ENCODE results near the gene GNA15.
A peak's percentile ranks its signal among the peaks of the same experiment; 100 is the strongest.
"Not testable (repeated sequence)": the region's sequence is repeated elsewhere in the genome, so short reads cannot be mapped to it uniquely, and the experiment has no call there.

GNA15 gene

GRCh38 chr19:3193256-3194105, 57.6 kb downstream of the GNA15 start:
- DNase-seq: no peak

- DNase-seq: no peak
Measured at GRCh38 chr19:3194106-3195087, 58.6 kb downstream of the GNA15 start.

- DNase-seq: no peak
Measured at GRCh38 chr19:3196064-3196932, 60.5 kb downstream of the GNA15 start.

- DNase-seq: no peak
Measured at GRCh38 chr19:3196933-3197205, 61.0 kb downstream of the GNA15 start.

- no peak for DNase-seq
Measured at GRCh38 chr19:3198901-3199700, 63.3 kb downstream of the GNA15 start.

- DNase-seq: no peak
Measured at GRCh38 chr19:3201072-3201700, 65.4 kb downstream of the GNA15 start.

- DNase-seq: no peak
Measured at GRCh38 chr19:3201911-3202310, 66.1 kb downstream of the GNA15 start.

- no peak for DNase-seq
Measured at GRCh38 chr19:3202346-3202745, 66.5 kb downstream of the GNA15 start.

GRCh38 chr19:3202895-3203294, 67.1 kb downstream of the GNA15 start:
- DNase-seq: not testable (repeated sequence)

- no peak for DNase-seq
Measured at GRCh38 chr19:3203805-3204645, 68.2 kb downstream of the GNA15 start.

- DNase-seq: no peak
Measured at GRCh38 chr19:3204646-3205275, 68.9 kb downstream of the GNA15 start.

- no peak for DNase-seq
Measured at GRCh38 chr19:3206216-3206953, 70.6 kb downstream of the GNA15 start.

- DNase-seq: no peak
Measured at GRCh38 chr19:3207461-3208242, 71.8 kb downstream of the GNA15 start.

- DNase-seq: no peak
Measured at GRCh38 chr19:3208317-3209207, 72.7 kb downstream of the GNA15 start.

- peak; percentile 60 for DNase-seq
Measured at GRCh38 chr19:3210347-3211017, 74.6 kb downstream of the GNA15 start.

GRCh38 chr19:3211191-3211590, 75.4 kb downstream of the GNA15 start:
- DNase-seq: no peak

GRCh38 chr19:3213159-3213558, 77.3 kb downstream of the GNA15 start:
- DNase-seq: no peak

Measured in CD4-positive, alpha-beta T cell treated with Interleukin-21 for 1 hour (primary cell).